GM19240 (cell line): ENCODE data around the gene KIRREL1.
"Not testable (repeated sequence)": the region's sequence is repeated elsewhere in the genome, so short reads cannot be mapped to it uniquely, and the experiment has no call there.

Source experiments
- DNase-seq: peaks from one replicate; pipeline ENCODE4 v3.0.0; 2011; ENCODE audit warnings: low spot score; ENCODE audit not compliant: insufficient read length

KIRREL1 gene

DNA sequence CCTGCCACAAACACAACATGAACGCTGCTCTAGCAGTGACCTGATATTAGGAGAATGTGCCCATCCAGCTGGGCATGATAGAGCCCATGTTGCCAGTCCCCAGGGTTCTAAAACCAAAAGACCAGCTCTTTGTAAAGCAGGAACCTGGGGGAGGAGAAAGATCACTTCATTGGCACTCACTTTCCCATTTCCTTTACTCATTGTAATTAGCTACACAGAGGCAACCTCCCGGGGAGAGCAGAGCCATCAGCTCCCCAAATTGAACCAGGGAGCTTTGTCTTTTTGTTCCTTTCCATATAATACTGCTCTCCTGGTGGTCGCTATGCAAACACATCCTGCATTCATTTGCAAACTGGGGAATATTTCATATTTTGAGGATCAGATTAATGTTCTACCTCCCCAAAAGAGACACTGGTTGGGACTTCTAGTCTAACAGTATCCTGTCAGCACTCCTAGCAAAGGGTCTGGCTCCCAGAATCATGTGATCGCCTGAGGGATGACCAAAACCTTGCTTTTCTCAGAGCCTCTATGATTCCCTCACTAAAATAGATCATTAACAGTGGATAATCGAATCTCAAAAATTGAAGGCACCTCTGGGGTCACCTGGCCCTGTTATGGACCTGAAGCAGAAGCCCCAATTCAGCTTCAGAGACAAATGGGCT lies 110.5 kb downstream of the KIRREL1 start:
- no peak for DNase-seq

DNA sequence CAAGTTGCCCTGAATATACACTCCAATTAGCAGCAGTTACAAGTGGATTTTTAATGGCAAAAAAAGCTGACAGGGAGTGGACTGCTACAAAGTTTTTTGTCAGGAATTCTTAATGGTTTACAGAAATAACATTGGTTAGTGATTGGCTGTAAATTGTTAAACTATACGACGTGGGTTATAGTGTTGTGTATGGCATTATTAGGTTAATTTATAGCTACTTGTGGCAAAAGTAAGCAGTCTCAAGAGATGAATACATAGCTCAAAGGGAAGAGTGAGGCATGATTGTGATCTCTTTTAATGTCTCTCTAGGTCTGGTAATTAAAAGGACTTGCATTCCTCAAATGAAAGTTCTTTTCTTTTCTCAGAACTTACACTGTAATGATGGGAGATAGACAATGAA lies 111.4 kb downstream of the KIRREL1 start:
- DNase-seq, result no peak

DNA sequence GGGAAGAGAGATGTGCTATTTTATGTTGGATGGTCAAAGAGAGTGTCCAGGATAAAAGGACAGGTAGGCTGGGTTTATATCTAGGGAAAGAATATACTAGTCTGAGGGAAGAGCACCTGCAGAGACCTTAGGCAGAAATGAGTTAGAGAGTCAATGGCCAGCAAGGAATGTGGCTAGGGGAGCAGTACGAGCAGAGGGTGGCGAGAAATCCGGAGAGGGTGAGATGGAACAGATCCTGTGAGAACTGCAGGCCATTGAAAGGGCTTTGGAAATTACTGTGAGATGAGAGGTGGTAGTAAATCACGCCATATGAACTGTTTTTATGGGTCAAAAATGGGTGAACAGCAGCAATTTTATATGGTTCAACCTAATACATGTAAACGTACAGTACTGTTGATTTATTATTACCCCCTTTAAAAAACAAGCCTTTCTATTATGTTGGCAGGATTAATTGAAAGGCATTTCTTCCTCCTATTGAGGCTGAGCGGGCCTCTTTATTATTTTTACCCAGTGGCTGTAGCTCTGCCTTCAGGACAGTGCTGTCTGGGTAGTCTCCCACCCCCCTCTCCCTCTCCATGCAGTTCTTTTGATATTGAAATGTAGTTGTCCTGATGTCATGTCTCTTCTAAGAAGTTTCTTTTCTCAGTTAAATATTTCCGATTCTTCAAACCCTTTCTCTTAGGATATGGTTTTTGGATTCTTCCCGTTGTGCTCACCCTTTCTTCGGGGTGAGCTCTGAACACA lies 112.1 kb downstream of the KIRREL1 start:
- no peak for DNase-seq

DNA sequence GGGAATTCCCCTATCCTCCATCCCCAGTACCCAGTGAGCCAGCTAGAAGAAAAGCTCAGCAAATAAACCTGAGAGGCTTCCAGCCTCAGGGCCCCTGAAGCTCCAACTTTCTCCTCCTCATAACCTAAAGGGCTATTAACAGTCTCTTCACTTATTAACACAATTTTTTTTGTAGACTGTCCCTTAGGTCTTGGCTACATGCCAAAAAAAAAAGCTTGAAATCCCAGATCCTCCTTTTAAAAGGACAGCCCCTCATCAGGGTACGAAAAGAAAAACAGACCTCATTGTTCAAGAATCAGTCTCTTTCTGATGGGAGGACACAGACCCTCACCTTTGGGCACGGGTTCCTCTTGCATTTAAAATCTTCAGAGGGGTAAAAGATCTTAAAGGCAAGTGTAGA lies 114.5 kb downstream of the KIRREL1 start:
- no peak for DNase-seq

DNA sequence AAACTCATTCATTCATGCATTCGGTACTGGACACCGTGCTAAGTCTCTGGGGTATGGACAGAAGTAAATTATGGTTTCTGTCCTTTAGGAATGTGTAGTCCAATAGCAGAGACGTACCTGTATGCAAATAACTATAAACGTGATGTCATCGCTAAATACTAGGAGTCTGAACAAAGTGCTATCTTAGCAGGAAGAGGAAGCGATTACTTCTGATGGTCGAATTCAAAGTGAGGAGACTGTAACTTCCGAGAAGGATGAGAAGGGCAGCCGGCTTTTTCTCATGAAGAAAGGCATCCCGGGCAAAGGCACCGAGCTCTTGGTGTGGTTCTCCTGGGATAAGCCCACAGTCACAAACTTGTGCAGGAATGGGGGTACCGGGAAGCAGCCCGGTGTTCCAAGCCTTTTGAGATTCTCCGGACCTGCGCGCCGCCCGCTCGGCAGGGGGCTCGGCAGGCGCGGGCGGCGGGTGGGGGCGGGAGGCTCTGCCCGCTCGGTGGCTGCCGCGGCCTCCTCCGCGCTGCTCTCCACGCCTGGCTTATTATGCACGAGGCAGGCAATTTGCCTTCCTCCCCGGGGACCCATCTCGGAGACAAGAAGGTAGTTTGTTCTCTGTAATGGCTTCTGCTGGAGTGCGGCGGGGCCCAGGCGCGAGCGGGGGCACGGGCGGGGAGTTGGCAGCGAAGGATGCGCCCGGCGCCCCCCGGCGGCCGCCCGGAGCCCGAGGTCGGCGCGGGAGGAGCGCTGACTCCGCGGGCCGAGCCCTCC lies 119.7 kb downstream of the KIRREL1 start:
- no peak for DNase-seq

DNA sequence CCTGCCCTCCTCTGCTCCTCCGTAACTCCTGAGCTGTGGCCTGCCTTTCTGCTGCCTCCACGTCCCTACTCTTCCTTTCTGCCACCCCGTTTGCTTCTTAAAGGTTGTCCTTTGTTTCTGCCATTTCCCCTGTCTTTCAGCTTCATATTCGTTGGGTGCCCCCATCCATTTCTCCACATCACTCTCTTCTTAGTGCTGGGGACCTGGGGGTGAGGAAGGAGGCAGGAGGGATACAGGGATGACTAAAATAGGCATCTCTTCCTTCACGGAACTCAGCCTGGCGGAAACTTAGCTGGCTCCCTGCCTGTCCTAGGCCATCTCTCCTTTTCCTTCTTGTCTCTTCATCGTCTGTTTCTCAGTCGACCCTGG lies 120.3 kb downstream of the KIRREL1 start:
- DNase-seq, result no peak

DNA sequence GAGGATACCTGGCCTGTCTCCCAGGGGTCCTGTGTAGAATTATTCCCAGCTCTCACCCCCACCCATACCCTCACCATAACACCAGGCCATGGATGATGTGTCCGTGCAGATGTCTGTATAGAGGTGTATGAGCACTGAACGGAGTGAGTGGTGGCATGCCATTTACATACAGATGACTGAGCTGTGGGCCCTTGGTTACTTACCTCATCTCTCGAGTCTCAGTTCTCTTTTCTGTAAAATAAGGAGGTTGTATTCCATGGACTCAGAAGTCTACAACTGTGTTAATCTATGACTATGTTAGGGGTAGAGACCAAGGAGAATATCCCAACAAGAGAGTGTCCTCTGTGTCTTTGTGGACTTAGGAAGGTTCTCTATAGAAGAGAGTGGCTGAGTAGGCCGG lies 121.7 kb downstream of the KIRREL1 start:
- peak; percentile 26 for DNase-seq

DNA sequence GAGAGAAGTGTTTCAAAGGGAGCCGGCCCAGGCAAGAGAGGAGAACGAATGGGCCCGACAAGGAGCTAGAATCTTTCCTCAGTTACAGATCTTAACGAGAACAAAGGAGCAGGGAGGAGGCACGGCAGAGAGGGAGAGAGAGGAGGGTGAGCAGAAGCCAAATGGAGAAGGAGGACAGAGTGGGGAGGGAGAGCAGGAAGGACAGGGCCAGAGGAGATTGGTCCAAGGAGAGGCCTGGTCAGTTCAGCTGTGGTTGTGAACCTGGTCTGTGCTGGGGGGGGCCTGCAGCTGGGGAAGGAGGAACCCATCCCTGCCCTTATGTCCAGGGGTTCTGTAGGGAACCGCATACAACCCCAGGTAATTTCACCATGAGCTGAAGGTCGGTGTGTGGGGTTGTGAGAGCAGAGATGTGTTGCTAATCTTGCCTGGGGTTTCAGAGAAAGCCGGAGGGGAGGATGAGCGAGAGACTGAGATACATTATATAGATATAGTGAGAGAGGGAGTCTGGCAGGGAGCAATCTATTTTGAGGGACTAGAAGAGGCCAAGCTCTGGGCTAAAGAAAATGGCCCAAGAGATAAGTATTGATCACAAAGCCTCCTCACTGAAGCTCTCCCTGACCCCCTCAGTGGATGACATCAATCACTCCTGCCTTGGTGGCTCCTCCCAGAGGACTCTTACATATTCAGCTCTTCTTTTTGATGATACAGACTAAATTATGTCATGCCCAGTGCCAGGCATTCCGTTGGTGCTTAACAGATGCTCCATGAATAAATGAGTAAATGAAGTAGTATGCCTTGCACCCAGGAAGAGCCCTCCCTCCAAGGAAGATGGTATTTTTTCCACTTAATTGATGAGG lies 123.1 kb downstream of the KIRREL1 start:
- DNase-seq, result no peak

DNA sequence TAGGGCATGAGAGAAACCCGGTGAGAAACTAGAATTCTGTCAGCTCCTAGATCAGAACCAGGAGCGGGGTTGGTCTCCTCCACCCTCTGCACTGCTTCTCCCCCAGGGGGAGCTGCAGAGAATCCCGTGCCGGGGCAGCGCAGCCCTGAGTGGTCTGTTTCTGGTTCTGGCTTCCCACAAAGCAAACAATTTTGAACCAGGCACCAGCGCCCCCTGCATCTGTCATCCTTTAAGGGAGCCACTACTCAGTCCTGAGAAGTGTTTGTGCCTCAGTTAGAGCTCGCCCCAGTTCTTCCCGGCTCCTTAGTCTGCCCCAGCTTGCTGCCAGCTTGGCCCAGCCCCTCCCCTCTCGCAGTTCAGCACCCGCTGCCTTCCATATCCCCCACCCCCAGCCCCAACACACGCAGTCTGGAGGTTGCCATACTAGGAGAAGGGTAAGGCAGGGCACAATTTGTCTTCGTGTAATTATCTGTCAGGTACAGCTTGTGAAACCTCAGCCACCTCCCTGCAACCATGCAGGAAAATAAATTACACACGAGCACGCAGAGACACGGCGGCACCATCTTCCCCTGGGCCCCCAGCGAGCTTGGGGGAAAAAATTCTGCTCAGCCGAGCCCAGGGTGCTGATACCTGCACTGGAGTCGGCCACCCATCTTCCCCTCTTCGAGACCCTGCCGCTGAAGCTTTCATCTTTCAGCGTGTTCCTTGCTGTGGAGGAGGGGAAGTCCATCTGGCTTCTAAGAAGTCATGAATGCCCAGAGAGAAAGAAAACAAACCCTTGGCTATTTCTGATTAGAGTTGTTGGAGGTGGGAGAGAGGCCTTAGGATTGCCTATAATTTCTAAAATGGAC lies 124.6 kb downstream of the KIRREL1 start:
- DNase-seq, result no peak

DNA sequence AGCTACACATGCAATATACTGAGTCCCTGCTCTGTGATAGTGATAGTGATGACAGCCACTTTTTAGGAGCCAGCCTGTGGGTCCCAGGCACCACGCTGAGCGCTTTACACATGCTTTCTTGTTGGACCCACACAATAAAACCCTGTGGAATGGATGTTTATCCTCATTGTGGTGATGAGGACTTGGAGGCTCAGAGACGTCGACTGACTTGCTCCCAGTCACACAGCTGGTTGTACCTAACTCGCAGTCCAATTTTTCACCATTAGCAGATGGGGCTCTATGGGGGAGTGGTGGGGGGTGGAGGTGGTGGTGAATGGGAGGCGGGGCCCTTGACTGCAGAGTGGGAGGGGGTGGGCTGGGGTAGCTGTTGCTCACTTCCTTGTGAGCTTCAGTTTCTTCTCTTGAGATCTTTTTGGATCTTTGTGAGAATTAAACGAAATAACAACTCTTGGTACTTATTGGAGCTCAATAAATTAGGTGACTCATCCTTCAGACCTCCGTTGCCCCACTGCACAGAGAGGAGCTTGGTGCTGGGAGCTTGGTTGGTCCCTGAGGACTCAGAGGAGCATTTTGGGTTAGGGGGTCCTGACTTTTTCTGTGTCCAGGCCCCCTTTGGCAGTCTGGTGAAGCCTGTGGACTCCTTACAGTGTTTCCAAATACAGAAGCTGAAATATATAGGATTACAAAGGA lies 125.4 kb downstream of the KIRREL1 start:
- no peak for DNase-seq

DNA sequence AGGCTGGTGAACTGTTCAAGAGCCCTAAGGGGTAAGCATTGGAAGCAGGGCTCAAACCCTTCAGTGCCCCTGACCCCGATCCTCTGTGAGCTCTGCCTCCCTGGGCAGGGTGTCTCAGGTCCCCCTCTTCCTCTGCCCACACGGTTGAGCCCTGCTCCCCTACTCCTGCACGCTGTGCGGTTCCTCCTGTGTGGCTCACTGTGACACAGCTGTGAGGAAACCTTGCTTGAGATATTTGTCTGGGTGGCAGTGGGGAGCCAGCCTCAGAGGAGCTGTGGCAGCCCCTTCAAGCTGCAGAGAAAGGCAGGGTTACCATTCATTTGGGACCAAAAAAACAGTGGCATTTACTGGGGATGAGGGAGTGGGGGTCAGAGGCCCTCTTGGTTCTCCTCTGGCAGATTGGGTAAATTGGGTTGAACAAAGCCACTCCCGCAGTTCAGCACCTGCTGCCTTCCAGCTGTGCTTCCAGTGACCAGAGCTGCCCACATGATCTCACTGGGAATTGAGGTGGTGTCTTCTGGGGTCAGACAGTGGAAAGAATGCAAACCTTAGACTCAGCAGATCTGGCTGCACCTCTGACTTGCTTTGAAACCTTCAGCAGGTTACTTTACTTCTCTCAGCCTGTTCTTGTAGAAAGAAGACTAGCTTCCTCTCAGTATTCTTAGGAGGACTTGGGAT lies 126.7 kb downstream of the KIRREL1 start:
- DNase-seq, result no peak

DNA sequence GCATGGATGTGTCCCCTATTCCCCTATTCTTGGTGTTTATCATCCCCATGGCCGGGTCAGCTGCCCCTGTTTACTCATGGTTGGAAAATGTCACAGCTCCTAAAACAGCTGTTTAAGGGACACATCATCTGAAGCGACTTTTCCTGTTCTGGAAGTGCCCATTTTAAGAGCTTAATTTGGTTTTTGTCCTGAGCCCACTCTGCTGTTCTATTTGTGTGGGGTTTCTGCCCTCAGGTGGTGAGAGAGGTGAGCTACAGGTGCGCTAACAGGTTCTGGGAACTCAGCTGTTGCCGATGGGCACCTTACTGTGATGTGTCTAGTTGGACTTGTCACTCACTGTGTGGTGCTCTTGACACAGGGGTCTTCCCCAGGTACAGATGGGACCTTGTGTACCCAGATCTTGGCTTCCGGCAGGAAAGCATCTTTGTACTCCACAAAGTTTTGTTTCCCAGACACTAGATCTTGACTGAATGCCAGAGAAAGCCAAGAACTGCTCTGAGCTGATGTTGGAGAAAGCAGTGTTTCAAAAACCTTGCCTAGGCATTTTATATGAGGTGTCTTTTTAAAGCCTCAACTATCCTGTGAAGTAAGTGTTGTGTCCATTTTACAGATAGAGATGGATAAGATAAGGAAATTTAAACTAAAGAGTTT lies 128.3 kb downstream of the KIRREL1 start:
- peak; percentile 27 for DNase-seq

DNA sequence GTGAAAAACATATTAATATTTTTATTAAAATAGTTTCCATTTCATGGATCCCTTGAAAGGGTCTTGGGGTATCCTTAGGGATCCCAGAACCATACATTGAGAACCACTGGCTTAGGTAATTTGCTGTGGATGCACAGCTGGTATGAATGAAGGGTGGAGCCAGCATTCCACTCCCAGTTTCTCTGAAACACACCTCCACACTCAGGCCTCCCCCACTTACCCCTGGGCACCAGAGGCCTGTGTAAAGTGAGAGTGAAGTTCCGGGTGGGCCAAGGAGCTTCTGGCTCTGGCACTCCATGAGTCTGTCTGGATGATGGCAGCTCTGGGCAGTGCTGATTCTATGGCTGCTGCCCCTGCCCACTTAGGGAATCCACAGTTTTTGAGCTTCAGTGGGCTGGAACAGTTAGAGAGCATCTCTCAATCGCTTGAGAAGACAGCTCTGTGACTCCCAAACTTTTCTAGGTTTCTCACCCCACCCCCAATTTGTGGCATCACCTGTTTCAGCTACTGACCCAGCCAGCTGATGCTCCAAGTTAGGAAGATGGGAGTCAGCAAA lies 129.5 kb downstream of the KIRREL1 start:
- no peak for DNase-seq

DNA sequence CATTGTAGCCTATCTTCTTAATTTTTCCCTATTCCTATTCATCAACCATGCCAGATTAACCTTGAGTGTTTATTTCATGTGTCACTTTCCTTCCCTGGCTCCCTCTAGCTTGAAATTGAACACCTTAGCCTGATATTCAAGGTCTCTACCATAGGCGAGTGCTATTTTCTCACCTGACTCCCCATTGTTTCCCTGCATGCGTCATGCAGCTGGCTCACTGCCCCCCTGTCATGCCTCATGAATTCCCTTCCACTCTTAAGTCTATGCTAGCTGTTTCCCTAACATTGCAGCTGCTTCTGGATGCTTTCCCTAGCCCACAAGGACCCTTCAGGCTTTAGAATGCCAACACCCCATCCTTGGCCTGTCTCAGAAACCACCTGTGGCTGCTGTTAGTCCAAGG lies 130.6 kb downstream of the KIRREL1 start:
- no peak for DNase-seq

DNA sequence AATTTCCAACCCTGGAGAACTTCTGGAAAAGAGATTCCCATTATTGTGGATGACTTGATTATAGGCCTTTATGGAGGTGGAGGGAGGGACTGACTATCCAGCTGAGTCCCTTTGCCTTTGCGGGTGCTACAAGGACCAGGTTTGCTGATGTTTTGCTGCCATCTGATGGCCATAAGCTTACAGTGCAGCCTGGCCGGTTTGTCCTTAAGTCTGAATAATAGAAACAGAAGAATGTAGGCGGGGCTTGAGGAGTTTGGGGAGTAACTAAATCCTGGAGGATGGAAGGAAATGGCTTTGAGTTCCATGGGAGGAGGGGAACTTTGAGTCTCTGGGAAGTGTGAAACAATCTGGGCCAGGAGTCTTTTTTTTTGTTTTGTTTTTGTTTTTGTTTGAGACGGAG lies 131.6 kb downstream of the KIRREL1 start:
- peak; percentile 69 for DNase-seq

DNA sequence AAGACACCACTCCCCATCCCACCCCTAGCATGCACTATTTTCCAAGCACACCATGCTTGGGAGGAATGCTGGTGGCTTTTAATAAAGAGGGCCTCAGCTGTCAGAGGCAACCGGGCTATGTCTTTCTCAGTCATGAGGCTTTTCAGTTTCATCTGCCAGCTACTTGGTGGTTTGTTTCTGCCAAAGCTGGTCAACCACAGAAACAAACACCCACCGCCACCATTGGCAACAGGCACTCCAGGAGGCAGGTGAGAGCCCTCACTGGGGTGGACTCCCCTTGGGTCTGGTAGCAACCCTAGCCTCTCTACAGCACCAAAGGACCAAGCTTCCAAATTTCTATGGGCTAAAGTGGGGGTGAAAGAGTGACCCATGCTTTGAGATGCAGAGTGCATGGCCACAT lies 133.0 kb downstream of the KIRREL1 start:
- peak; percentile 53 for DNase-seq

DNA sequence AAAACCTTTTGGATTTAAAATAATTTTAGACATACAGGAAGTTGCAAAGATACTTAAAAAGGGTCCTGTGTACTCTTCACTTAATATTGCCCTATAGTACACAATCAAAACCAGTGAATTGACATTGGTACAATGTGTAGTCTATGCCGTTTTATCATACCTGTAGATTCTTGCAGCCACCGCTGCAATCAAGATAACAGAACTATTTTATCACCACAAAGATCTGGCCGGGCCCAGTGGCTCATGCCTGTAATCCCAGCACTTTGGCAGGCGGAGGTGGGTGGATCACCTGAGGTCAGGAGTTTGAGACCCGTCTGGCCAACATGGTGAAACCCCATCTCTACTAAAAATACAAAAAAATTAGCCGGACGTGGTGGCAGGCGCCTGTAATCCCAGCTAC lies 135.1 kb downstream of the KIRREL1 start:
- not testable (repeated sequence) for DNase-seq

DNA sequence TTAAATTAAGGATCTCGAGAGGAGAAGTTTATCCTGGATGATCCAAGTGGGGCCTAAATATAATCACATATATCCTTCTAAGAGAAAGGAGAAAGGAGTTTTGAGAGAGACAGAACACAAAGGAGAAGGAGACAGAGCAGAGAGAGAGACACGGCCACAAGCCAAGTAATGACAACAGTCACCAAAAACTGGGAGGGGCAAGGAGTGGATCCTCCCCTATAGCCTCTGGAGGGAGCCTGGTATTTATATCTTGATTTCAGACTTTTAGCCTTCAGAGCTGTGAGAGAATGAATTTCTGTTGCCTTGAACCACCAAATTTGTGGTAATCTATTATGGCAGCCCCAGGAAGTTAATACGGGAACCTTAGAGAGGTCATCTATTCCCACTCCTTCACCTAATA lies 137.8 kb downstream of the KIRREL1 start:
- DNase-seq, result no peak

DNA sequence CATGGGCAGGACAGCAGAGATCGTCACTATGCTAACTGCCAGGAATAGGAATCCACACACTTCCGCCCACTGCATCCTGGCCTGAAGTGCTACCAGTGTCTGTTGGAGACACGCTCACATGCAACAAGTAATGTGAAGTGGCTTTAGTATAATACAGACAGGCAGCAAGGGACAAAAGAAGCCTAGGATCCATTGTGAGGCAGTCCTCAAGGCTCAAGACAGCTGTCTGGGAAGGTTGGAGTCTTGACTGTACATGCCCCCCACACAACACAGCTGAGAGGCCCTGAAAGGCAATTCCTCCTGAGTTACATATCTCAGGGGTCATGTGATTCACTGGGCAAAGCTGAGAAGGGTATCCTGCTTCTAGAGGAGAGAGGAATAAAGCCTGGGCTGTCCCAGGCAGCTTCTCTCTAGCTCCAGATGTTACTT lies 147.3 kb downstream of the KIRREL1 start:
- DNase-seq, result no peak
